Measurements from ENCODE around the gene TLE4. TPM values are rescaled to one million over a fixed set of nuclear protein-coding genes. Genes with fewer than 3 reads are reported as not detected.

The TLE4 gene
- total RNA-seq, 3 donors from 2014 or later = 25.0 to 47.0 (median 35.1) TPM

- H3K27ac ChIP-seq = no peak overlapping the region
- H3K36me3 ChIP-seq = no peaks in the 10 kb centered on the region
- H3K4me1 ChIP-seq = no peaks in the 10 kb centered on the region
- H3K4me3 ChIP-seq = no peak overlapping the region
- H3K9me3 ChIP-seq = peaks cover 0 to 6% of the 10 kb centered on the region in 2 donors
- no peaks in the 10 kb centered on the region for H3K27me3 ChIP-seq
- intact Hi-C loops (cut with DNase I; ENCODE audit: low total_unique reads) = no loop called here
- TF ChIP-seq POLR2AphosphoS5 (IDR thresholded peaks at IDR 0.05) = no peak
- TF ChIP-seq POLR2A (IDR thresholded peaks at IDR 0.05) = no peak
- TF ChIP-seq, protein P1, sequence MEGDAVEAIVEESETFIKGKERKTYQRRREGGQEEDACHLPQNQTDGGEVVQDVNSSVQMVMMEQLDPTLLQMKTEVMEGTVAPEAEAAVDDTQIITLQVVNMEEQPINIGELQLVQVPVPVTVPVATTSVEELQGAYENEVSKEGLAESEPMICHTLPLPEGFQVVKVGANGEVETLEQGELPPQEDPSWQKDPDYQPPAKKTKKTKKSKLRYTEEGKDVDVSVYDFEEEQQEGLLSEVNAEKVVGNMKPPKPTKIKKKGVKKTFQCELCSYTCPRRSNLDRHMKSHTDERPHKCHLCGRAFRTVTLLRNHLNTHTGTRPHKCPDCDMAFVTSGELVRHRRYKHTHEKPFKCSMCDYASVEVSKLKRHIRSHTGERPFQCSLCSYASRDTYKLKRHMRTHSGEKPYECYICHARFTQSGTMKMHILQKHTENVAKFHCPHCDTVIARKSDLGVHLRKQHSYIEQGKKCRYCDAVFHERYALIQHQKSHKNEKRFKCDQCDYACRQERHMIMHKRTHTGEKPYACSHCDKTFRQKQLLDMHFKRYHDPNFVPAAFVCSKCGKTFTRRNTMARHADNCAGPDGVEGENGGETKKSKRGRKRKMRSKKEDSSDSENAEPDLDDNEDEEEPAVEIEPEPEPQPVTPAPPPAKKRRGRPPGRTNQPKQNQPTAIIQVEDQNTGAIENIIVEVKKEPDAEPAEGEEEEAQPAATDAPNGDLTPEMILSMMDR (IDR thresholded peaks at IDR 0.05) = no peak
- no peak for DNase-seq (ENCODE audit: low spot score in 2 of 2)
Measured at GRCh38 chr9:79756414-79756813, 184.6 kb downstream of the TLE4 start.

DNA sequence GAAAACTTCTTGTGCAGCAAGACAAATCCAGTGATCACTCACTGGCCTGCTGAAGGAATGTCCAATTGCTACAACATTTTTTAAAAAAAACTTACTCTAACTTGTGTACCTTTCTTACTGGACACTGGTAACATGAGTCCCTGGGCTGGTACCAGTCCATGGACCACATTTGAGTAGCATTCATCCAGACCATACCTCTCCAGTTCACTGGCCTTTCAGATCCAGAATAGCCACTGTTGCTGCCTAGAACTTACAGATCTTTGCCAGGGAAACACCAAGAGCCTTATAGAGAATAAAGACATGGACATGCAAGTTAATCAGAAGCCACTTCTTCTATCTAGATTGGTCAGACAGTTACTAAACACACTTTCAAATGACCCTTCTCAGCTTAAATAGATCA lies 185.3 kb downstream of the TLE4 start:
- intact Hi-C loops (cut with DNase I; ENCODE audit: low total_unique reads) = no loop called here
- no peak for DNase-seq (ENCODE audit: low spot score in 2 of 2)
- no peak overlapping the region for H3K27ac ChIP-seq
- no peak overlapping the region for H3K4me3 ChIP-seq
- TF ChIP-seq, protein P1 (IDR thresholded peaks at IDR 0.05) = no peak
- no peak for TF ChIP-seq POLR2AphosphoS5 (IDR thresholded peaks at IDR 0.05)
- no peak for TF ChIP-seq POLR2A (IDR thresholded peaks at IDR 0.05)
- no peaks in the 10 kb centered on the region for H3K36me3 ChIP-seq
- no peaks in the 10 kb centered on the region for H3K4me1 ChIP-seq
- H3K27me3 ChIP-seq = no peaks in the 10 kb centered on the region
- peaks cover 0 to under 1% of the 10 kb centered on the region in 2 donors for H3K9me3 ChIP-seq

- no peak for DNase-seq (ENCODE audit: low spot score in 2 of 2)
- no peaks in the 10 kb centered on the region for H3K36me3 ChIP-seq
- no peak overlapping the region for H3K4me3 ChIP-seq
- H3K27me3 ChIP-seq = no peaks in the 10 kb centered on the region
- H3K27ac ChIP-seq = no peak overlapping the region
- no peaks in the 10 kb centered on the region for H3K9me3 ChIP-seq
- H3K4me1 ChIP-seq = no peaks in the 10 kb centered on the region
- intact Hi-C loops (cut with DNase I; ENCODE audit: low total_unique reads) = no loop called here
- TF ChIP-seq, protein P1 (IDR thresholded peaks at IDR 0.05) = no peak
- TF ChIP-seq POLR2A (IDR thresholded peaks at IDR 0.05) (no peak), POLR2AphosphoS5 (IDR thresholded peaks at IDR 0.05) (no peak)
Measured at GRCh38 chr9:79757881-79758669, 186.3 kb downstream of the TLE4 start.

DNA sequence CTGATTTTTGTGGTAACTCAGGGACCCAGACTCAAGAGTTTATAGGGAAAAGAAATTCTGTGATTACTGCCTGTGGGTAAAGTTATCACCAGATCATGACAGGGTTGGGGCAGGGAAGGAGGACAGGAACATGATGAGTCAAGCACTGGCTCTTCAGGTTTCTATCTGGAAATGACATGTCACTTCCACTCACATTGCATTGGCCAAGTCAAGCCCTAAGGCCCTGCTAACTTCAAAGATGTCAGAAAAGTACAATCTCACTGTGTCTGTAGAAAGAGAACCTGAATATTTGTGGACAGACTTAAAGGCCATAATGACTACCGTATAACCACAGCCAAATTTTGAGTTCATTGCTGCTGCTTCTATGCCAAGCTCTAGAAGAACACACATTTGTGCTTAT lies 187.7 kb downstream of the TLE4 start:
- DNase-seq (ENCODE audit: low spot score in 2 of 2) = no peak
- H3K27me3 ChIP-seq = no peaks in the 10 kb centered on the region
- no peak overlapping the region for H3K4me3 ChIP-seq
- intact Hi-C loops (cut with DNase I; ENCODE audit: low total_unique reads) = no loop called here
- H3K27ac ChIP-seq = no peak overlapping the region
- no peaks in the 10 kb centered on the region for H3K9me3 ChIP-seq
- H3K36me3 ChIP-seq = no peaks in the 10 kb centered on the region
- TF ChIP-seq POLR2AphosphoS5 (IDR thresholded peaks at IDR 0.05) = no peak
- TF ChIP-seq POLR2A (IDR thresholded peaks at IDR 0.05) = no peak
- TF ChIP-seq, protein P1 (IDR thresholded peaks at IDR 0.05) = no peak
- no peaks in the 10 kb centered on the region for H3K4me1 ChIP-seq

GRCh38 chr9:79762070-79762469 lies 190.3 kb downstream of the TLE4 start:
- H3K4me3 ChIP-seq = no peak overlapping the region
- intact Hi-C loops (cut with DNase I; ENCODE audit: low total_unique reads) = no loop called here
- no peak for TF ChIP-seq POLR2A (IDR thresholded peaks at IDR 0.05)
- TF ChIP-seq, protein P1 (IDR thresholded peaks at IDR 0.05) = no peak
- no peak for TF ChIP-seq POLR2AphosphoS5 (IDR thresholded peaks at IDR 0.05)

More at GRCh38 chr9:79762070-79762469, 190.3 kb downstream of the TLE4 start:
- Histone ChIP-seq H3K4me1 (no peaks in the 10 kb centered on the region), H3K27ac (no peak overlapping the region), H3K36me3 (no peaks in the 10 kb centered on the region), H3K27me3 (no peaks in the 10 kb centered on the region), H3K9me3 (no peaks in the 10 kb centered on the region)
- no peak for DNase-seq (ENCODE audit: low spot score in 2 of 2)

All from breast epithelium (tissue), 4 donors.